SK-N-SH treated with all-trans-retinoic acid at 6 μM for 48 hours (cell line): ENCODE data around the gene RORB.

Experiments
- ATAC-seq: fragments of 200-7000 bp; cut with Tn5 transposase; 3 replicates; pipeline ENCODE4 v1.9.1; 2020; ENCODE audit warnings: mild to moderate bottlenecking, moderate library complexity
- ARNTL ChIP-seq: fragments of 450-650 bp; formaldehyde crosslinking; IDR thresholded peaks from 2 replicates; pipeline ENCODE4 v1.5.0; 2020; ENCODE audit warnings: low read depth, mild to moderate bottlenecking, moderate library complexity, borderline replicate concordance
- CSDC2 ChIP-seq: fragments of 250-450 bp; sonication (Bioruptor Pico); IDR thresholded peaks from 2 replicates; pipeline ENCODE4 v1.5.0; 2020; ENCODE audit warnings: mild to moderate bottlenecking, moderate library complexity
- ESRRG ChIP-seq: fragments of 250-450 bp; sonication (Bioruptor Pico); IDR thresholded peaks from 2 replicates; pipeline ENCODE4 v1.6.1; 2021; ENCODE audit warnings: mild to moderate bottlenecking
- GLIS3 ChIP-seq: fragments of 250-450 bp; sonication (Bioruptor Pico); IDR thresholded peaks from 2 replicates; pipeline ENCODE4 v1.5.0; 2020; ENCODE audit warnings: mild to moderate bottlenecking, moderate library complexity
- OSR1 ChIP-seq: fragments of 250-450 bp; sonication (Bioruptor Pico); IDR thresholded peaks from 2 replicates; pipeline ENCODE4 v1.8.0; 2022; ENCODE audit warnings: moderate library complexity, mild to moderate bottlenecking, inconsistent platforms
- PPARA ChIP-seq: fragments of 250-450 bp; sonication (Bioruptor Pico); IDR thresholded peaks from 2 replicates; pipeline ENCODE4 v1.5.0; 2020; ENCODE audit warnings: mild to moderate bottlenecking, borderline replicate concordance
- RARB ChIP-seq: fragments of 250-450 bp; sonication (Bioruptor Pico); IDR thresholded peaks from 2 replicates; pipeline ENCODE4 v1.8.0; 2021; ENCODE audit warnings: mild to moderate bottlenecking, moderate library complexity
- SNAI2 ChIP-seq: fragments of 250-450 bp; sonication (Bioruptor Pico); IDR thresholded peaks from 2 replicates; pipeline ENCODE4 v1.5.0; 2020; ENCODE audit warnings: mild to moderate bottlenecking, moderate library complexity
- TCF4 ChIP-seq: fragments of 250-450 bp; sonication (Bioruptor Pico); IDR thresholded peaks from 2 replicates; pipeline ENCODE4 v1.8.0; 2021; ENCODE audit warnings: mild to moderate bottlenecking, moderate library complexity, borderline replicate concordance
- TOX ChIP-seq: fragments of 250-450 bp; sonication (Bioruptor Pico); IDR thresholded peaks from 2 replicates; pipeline ENCODE4 v1.8.0; 2021; ENCODE audit warnings: mild to moderate bottlenecking, moderate library complexity, borderline replicate concordance
- ZC3H10 ChIP-seq: fragments of 250-450 bp; sonication (Bioruptor Pico); IDR thresholded peaks from 2 replicates; pipeline ENCODE4 v1.5.1; 2021; ENCODE audit warnings: mild to moderate bottlenecking, moderate library complexity
- ZFP3 ChIP-seq: fragments of 250-450 bp; sonication (Bioruptor Pico); IDR thresholded peaks from 2 replicates; pipeline ENCODE4 v1.5.0; 2020; ENCODE audit warnings: mild to moderate bottlenecking, moderate library complexity
- ZNF70 ChIP-seq: fragments of 450-650 bp; formaldehyde crosslinking; IDR thresholded peaks from 2 replicates; pipeline ENCODE4 v1.5.0; 2020; ENCODE audit warnings: mild to moderate bottlenecking, moderate library complexity
- ZNF8 ChIP-seq: fragments of 450-650 bp; formaldehyde crosslinking; IDR thresholded peaks from 2 replicates; pipeline ENCODE4 v1.5.0; 2020; ENCODE audit warnings: mild to moderate bottlenecking, moderate library complexity
- TF ChIP-seq, protein P1 (sequence below): fragments of 250-450 bp; sonication (Bioruptor Pico); IDR thresholded peaks from 2 replicates; pipeline ENCODE4 v1.8.0; 2021; ENCODE audit warnings: low read depth, mild to moderate bottlenecking, moderate library complexity, borderline replicate concordance
- TF ChIP-seq, protein P2 (sequence below): fragments of 250-450 bp; sonication (Bioruptor Pico); IDR thresholded peaks from 2 replicates; pipeline ENCODE4 v1.5.0; 2020; ENCODE audit warnings: mild to moderate bottlenecking, moderate library complexity
- TF ChIP-seq, protein P3 (sequence below): fragments of 250-450 bp; sonication (Bioruptor Pico); IDR thresholded peaks from 2 replicates; pipeline ENCODE4 v1.5.1; 2021; ENCODE audit warnings: mild to moderate bottlenecking, moderate library complexity

Gene RORB

DNA sequence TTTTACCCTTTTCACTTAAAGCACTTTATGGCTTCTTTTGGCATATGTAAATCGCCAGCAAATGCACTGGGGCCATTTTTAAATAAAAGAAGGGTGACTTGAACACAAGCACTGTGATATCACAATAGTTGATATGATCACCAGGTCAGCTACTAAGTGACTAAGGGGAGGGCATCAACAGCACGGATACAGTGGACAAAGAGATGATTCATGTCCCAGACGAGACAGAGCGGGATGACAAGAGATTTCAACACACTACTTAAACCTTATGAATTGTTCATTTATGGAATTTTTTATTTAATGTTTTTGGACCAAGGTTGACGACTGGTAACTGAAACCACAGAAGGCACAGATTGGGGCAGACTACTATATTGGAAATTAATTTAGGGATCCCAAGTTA is 54.1 kb downstream of the RORB start:
- ATAC-seq: no peak
- TF ChIP-seq TCF4 (CRISPR knock-in tag): no peak
- TF ChIP-seq CSDC2 (CRISPR knock-in tag): no peak
- no peak for TF ChIP-seq ZNF8 (CRISPR knock-in tag)
- TF ChIP-seq, protein P1, sequence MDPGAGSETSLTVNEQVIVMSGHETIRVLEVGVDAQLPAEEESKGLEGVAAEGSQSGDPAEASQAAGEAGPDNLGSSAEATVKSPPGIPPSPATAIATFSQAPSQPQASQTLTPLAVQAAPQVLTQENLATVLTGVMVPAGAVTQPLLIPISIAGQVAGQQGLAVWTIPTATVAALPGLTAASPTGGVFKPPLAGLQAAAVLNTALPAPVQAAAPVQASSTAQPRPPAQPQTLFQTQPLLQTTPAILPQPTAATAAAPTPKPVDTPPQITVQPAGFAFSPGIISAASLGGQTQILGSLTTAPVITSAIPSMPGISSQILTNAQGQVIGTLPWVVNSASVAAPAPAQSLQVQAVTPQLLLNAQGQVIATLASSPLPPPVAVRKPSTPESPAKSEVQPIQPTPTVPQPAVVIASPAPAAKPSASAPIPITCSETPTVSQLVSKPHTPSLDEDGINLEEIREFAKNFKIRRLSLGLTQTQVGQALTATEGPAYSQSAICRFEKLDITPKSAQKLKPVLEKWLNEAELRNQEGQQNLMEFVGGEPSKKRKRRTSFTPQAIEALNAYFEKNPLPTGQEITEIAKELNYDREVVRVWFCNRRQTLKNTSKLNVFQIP (CRISPR knock-in tag): no peak
- TF ChIP-seq ARNTL: no peak
- no peak for TF ChIP-seq ZFP3 (CRISPR knock-in tag)
- no peak for TF ChIP-seq GLIS3 (CRISPR knock-in tag)
- no peak for TF ChIP-seq ZNF70 (CRISPR knock-in tag)
- TF ChIP-seq TOX (CRISPR knock-in tag): no peak
- no peak for TF ChIP-seq PPARA
- TF ChIP-seq, all 23 proteins: peak for 0

DNA sequence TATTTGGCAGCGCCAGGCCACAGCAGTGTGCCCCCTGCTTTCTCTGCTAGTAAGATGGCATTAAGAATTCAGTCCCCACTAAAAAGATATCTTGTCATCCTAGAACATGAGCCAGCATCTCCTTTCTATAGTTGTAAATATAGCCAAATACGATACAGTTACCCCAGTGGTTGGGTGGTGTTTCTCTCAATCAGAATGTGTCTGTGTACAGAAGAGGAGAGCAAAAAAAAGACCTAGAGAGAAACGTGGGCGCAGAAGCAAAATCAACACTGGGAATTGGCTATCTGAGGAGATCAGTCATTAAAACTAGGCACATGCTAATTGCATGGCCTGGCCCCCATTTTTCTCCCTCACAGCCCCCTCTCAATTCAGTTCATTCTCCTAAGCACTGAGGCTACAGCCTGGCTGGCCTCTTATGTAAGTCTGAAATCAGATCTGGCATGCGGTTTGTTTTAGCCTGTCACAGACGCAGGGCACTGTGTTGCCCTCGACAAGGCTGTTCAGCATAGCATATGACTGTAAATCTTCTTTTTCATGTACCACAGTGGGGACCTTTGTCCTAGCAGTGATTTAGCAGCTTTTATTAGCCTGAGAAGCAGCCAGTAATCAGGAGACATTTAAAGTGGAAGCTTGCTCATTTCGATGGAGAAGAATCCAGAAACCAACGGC is 57.8 kb downstream of the RORB start:
- ATAC-seq: peak; percentile 48; the same call in 1 of the 3 replicates
- TF ChIP-seq ESRRG (no peak), SNAI2 (no peak), OSR1 (CRISPR knock-in tag) (no peak), ZNF70 (CRISPR knock-in tag) (no peak), PPARA (no peak), RARB (CRISPR knock-in tag) (no peak), ZFP3 (CRISPR knock-in tag) (no peak), GLIS3 (CRISPR knock-in tag) (no peak), TCF4 (CRISPR knock-in tag) (no peak), ZC3H10 (no peak), TOX (CRISPR knock-in tag) (no peak), CSDC2 (CRISPR knock-in tag) (no peak)
- TF ChIP-seq, protein P1 (CRISPR knock-in tag): no peak
- TF ChIP-seq, protein P2, sequence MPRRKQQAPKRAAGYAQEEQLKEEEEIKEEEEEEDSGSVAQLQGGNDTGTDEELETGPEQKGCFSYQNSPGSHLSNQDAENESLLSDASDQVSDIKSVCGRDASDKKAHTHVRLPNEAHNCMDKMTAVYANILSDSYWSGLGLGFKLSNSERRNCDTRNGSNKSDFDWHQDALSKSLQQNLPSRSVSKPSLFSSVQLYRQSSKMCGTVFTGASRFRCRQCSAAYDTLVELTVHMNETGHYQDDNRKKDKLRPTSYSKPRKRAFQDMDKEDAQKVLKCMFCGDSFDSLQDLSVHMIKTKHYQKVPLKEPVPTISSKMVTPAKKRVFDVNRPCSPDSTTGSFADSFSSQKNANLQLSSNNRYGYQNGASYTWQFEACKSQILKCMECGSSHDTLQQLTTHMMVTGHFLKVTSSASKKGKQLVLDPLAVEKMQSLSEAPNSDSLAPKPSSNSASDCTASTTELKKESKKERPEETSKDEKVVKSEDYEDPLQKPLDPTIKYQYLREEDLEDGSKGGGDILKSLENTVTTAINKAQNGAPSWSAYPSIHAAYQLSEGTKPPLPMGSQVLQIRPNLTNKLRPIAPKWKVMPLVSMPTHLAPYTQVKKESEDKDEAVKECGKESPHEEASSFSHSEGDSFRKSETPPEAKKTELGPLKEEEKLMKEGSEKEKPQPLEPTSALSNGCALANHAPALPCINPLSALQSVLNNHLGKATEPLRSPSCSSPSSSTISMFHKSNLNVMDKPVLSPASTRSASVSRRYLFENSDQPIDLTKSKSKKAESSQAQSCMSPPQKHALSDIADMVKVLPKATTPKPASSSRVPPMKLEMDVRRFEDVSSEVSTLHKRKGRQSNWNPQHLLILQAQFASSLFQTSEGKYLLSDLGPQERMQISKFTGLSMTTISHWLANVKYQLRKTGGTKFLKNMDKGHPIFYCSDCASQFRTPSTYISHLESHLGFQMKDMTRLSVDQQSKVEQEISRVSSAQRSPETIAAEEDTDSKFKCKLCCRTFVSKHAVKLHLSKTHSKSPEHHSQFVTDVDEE (CRISPR knock-in tag): no peak
- TF ChIP-seq, protein P3, sequence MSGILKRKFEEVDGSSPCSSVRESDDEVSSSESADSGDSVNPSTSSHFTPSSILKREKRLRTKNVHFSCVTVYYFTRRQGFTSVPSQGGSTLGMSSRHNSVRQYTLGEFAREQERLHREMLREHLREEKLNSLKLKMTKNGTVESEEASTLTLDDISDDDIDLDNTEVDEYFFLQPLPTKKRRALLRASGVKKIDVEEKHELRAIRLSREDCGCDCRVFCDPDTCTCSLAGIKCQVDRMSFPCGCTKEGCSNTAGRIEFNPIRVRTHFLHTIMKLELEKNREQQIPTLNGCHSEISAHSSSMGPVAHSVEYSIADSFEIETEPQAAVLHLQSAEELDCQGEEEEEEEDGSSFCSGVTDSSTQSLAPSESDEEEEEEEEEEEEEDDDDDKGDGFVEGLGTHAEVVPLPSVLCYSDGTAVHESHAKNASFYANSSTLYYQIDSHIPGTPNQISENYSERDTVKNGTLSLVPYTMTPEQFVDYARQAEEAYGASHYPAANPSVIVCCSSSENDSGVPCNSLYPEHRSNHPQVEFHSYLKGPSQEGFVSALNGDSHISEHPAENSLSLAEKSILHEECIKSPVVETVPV (CRISPR knock-in tag): no peak
- TF ChIP-seq, all 23 proteins: peak for 0

DNA sequence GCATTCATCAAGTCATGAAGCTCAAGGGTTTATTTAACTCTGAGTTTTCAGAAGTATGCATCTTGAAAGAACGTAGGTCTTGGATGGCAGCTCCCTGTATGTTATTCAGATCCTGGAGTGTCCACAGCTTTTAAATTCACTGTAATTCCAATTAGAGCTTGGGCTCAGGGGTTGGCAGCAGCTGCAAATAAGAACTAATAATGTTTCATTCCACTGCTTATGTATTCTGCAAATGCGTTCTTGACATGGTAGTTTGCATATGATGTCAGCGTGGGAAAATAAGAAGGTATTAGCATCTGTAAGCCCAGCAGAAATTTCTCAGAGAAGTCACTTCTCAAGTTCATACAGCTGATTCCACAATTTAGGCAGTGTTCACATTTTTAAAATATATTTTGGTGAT is 58.4 kb downstream of the RORB start:
- ATAC-seq: no peak
- TF ChIP-seq PPARA (no peak), ARNTL (no peak), ZNF70 (CRISPR knock-in tag) (no peak), SNAI2 (no peak)
- TF ChIP-seq, protein P3 (CRISPR knock-in tag): no peak

DNA sequence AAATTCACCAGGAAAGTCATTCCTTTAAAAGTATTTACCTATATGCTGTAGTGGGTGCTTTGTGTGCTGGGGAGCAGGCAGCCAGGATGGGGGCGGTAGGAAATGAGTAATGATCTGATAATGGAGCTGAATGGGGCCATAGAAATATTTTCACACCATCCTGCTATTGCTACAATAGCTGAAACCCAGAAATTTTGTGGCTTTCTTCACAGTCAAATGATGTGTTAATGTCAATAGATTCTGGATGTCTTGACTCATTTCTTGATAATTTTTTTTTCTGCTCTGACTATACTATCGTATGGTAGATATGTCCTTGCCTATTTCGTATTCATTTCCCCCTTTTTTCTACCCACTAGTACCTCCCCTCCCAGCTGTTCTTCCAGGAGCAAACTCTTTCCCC is 59.5 kb downstream of the RORB start:
- TF ChIP-seq CSDC2 (CRISPR knock-in tag): no peak
- no peak for ATAC-seq
